ENCODE results near the gene ZNF479. TPM values are rescaled to one million over a fixed set of nuclear protein-coding genes. Genes with fewer than 3 reads are reported as not detected.

The ZNF479 gene
- polyA plus RNA-seq, 1 of the 3 experiments (the other 2 are of a cell fraction): not detected

GRCh38 chr7:57179776-57180415, 47.7 kb upstream of the ZNF479 start:
- Histone ChIP-seq H3K4me2 (no peak overlapping the region), H3K36me3 (replicated peaks in 1 of 2; ENCODE audit: control insufficient read depth in 1 of 2, insufficient read depth in 2 of 2, low read length in 1 of 2) (no peaks in the 10 kb centered on the region), H3K79me2 (ENCODE audit: insufficient read depth) (no peaks in the 10 kb centered on the region), H3K9ac (no peak overlapping the region), H3F3A (replicated peaks; ENCODE audit: insufficient read depth) (no peaks in the 10 kb centered on the region), H3K9me2 (no peaks in the 10 kb centered on the region), H3K9me3 (no peaks in the 10 kb centered on the region), H4K20me1 (ENCODE audit: insufficient read depth) (no peaks in the 10 kb centered on the region), H3K4me1 (ENCODE audit: control insufficient read depth in 1 of 2, insufficient read depth in 2 of 2, low read depth in 1 of 2, low read length in 1 of 2) (no peaks in the 10 kb centered on the region), H3K27ac (ENCODE audit: low read depth in 2 of 2, low read length in 1 of 2) (no peak overlapping the region), H3K4me3 (ENCODE audit: low read depth in 2 of 2, low read length in 1 of 2) (no peak overlapping the region), H3K27me3 (ENCODE audit: insufficient read depth) (no peaks in the 10 kb centered on the region), H2AFZ (ENCODE audit: low read depth) (no peak overlapping the region)
- CTCF ChIA-PET: no interaction called here
- DNase-seq: no peak
- WGBS (ENCODE audit: low lambda C conversion rate): 24% methylated on average over 23 of the region's 30 CpGs
- TF ChIP-seq TEAD4 (IDR thresholded peaks at IDR 0.05; ENCODE audit: borderline replicate concordance, insufficient read depth) (no peak), FOXJ3 (CRISPR knock-in tag; IDR thresholded peaks at IDR 0.05) (no peak), IRF3 (IDR thresholded peaks at IDR 0.05; ENCODE audit: low read depth, low read length) (no peak), GABPA (IDR thresholded peaks at IDR 0.05; ENCODE audit: low read depth) (no peak), CTCF (IDR thresholded peaks at IDR 0.05) (no peak)
- POLR2A ChIA-PET: no interaction called here

GRCh38 chr7:57178768-57179139, 46.5 kb upstream of the ZNF479 start:
- Histone ChIP-seq H3K4me3 (ENCODE audit: low read depth in 2 of 2, low read length in 1 of 2) (no peak overlapping the region), H3K27ac (ENCODE audit: low read depth in 2 of 2, low read length in 1 of 2) (no peak overlapping the region), H3K9ac (no peak overlapping the region), H3F3A (replicated peaks; ENCODE audit: insufficient read depth) (no peaks in the 10 kb centered on the region), H3K9me2 (no peaks in the 10 kb centered on the region), H3K4me2 (no peak overlapping the region), H3K4me1 (ENCODE audit: control insufficient read depth in 1 of 2, insufficient read depth in 2 of 2, low read depth in 1 of 2, low read length in 1 of 2) (no peaks in the 10 kb centered on the region), H4K20me1 (ENCODE audit: insufficient read depth) (no peaks in the 10 kb centered on the region), H3K79me2 (ENCODE audit: insufficient read depth) (no peaks in the 10 kb centered on the region), H2AFZ (ENCODE audit: low read depth) (no peak overlapping the region), H3K36me3 (replicated peaks in 1 of 2; ENCODE audit: control insufficient read depth in 1 of 2, insufficient read depth in 2 of 2, low read length in 1 of 2) (no peaks in the 10 kb centered on the region), H3K9me3 (no peaks in the 10 kb centered on the region), H3K27me3 (ENCODE audit: insufficient read depth) (no peaks in the 10 kb centered on the region)
- POLR2A ChIA-PET: no interaction called here
- CTCF ChIA-PET: no interaction called here
- TF ChIP-seq SIN3A (IDR thresholded peaks at IDR 0.05; ENCODE audit: borderline replicate concordance, low read depth, low read length): no peak
- TF ChIP-seq TCF12 (IDR thresholded peaks at IDR 0.05): no peak
- 9% methylated on average over 6 of the region's 6 CpGs for WGBS (ENCODE audit: low lambda C conversion rate)
- DNase-seq: no peak

Measured in SK-N-SH (cell line).